Effector CD4-positive, alpha-beta T cell (primary cell): Measurements from ENCODE around the gene FAM24A.

ENCODE experiments used
- DNase-seq: peaks from one replicate; pipeline ENCODE4 v3.0.0-alpha.2; 2020

FAM24A gene

DNA sequence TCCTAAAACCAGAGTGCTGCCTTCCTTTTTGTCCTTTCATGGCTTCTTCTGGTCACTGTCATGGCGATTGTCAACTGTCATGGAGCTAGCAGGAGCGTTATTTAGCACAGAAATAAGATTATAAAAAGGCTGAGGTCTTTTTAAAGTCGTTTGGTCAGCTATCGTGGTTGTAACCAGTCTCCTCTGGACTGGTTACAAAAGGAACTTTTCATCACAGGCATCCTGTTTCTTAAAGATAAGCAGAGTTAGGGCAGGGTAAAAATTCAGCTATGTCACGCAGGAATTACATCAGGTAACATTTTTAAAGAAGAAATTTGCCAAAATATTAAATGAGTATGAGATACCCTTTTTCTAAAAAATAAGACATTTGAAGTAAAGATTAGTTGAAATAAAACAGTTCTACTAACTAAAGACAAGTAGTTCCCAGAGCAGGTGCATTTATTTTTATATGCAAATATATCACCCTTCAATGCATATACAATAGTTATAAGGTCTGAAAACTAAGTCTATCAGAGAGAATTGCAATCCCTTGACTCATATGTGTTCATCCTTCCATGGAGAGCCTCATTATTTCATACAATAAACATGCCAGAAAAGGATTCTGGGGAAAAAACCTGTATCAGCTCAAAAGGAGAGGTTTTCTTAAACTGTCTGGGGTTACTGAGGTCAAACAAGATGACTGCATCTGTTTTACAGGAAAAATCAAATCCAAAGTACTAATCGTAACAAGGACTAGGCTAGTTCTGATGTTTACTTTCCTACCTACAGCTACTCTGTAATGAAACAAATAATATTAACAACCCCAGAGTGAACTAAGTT lies 20.9 kb downstream of the FAM24A start:
- DNase-seq: no peak

GRCh38 chr10:122939133-122939855 lies 28.9 kb downstream of the FAM24A start:
- no peak for DNase-seq

DNA sequence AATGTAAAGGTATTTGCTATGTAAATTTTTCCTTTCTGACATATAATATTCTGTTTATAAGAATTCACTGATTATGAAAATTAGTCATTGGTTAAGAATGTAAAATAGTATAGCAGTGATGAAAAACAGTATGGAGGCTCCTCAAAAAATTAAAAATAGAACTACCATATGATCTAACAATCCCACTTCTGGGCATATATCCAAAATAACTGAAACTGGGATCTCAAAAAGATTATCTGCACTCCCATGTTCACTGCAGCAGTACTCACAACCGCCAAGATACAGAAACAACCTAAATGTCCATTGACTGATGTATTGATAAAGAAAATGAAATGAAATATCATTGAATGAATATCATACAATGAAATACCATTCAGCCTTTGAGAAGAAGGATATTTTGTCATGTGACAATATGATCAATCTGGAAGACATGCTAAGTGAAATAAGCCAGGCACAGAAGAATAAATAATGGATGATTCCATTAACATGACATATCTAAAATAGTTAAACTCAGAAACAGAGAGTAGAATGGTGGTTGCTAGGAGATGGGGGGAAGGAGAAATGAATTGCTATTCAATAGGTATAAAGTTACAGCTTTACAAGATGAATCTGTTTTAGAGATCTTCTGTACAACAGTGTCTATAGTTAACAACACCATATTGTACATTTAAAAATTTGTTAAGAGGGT lies 29.6 kb downstream of the FAM24A start:
- no peak for DNase-seq

DNA sequence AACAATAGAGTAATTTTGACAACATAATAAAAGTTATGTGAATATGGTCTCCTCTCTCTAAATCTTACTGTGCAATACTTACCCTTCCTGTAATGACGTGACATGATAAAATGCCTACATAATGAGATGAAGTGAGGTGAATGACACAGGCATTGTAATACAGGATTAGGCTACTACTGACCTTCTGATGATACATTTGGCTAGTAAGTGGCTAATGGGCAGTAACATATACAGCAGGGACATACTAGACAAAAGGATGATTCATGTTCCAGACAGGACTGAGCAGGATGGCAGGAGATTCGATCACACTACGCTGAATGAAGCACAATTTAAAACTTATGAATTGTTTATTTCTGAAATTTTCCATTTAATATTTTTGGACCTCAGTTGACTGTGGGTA lies 38.9 kb downstream of the FAM24A start:
- no peak for DNase-seq

DNA sequence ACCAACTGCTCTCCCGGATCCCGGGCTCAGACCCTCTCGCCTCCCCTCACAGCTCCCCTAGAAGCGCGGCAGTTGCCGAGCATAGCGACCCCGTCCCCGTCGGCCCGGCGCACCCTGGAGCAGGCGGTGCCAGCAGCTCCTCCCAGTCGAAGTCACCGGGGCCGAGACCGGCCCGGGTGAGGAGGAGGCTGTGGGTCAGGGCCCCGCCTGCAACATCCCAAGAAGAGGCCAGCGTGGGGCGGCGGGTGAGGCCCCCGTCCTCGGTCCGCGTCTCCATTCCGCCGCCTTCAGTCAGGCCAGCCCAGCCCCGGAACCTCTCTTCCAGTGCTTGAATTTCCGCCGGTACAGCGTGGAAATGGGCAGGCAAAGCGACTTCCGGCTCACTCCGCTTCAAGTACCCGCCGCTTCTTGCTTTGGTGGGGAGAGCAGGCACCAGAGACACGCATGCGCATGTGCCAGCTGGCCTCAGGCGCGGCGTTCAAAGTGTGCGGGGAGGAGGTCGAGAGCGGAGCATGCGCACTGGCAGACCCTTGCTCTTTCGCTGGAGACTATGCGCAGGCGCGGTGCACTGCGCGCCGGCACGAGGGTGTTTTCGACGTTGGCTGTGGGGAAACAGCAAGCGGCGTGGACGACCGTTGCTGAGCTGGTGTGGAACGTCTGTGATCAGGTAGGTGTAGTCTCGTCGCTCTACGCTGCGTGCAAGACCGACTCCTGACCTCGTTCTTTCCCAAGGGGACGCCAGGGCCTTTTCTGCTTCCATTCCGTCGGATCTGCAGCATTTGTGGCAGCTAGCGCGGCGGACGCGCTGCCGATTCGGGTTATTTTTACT lies 43.7 kb downstream of the FAM24A start, which contains the start of gene C10orf88:
Gene C10orf88 (minus strand): TSS at position 326 of the 829 bp plus-strand sequence. CDS start 49 bp downstream, at position 277.
- peak; percentile 93 for DNase-seq

- peak; percentile 3 for DNase-seq
Observed at GRCh38 chr10:122954731-122955050, 44.3 kb downstream of the FAM24A start.

- no peak for DNase-seq
Observed at GRCh38 chr10:122955892-122956291, 45.5 kb downstream of the FAM24A start.

DNA sequence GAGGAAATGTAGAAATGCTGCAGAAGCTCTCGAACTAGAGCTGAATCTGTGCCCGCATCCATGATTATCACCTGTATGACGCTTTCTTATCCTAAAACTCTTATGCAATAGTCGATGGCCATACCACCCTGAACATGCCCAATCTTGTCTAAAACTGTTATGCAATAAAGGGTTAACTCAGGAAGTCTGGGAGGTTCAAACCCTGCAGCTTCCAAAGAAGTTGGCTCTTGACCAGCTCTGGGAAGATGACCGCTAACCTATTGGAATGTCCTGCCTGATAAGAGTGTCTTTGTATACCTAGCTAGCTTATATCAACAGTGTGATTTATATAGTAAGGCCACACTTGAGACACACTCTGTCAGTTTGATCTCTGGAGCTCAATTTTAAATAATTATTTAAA lies 47.1 kb downstream of the FAM24A start:
- DNase-seq: no peak

GRCh38 chr10:122962405-122962804 lies 52.0 kb downstream of the FAM24A start:
- DNase-seq: no peak
